CD14-positive monocyte (primary cell): Measurements from ENCODE around the gene PGA5. TPM values are rescaled to one million over a fixed set of nuclear protein-coding genes. Genes with fewer than 3 reads are reported as not detected.

Experiments
- DNase-seq, 3 donors: peaks; one replicate each; pipeline ENCODE4 v3.0.0-alpha.2; 2011 to 2022
- H2AFZ ChIP-seq: 2 replicates; pipeline ENCODE4 v1.6.0; 2012; ENCODE audit warnings: mild to moderate bottlenecking, low read depth, low read length, inconsistent platforms; ENCODE audit not compliant: insufficient read depth, poor library complexity, severe bottlenecking
- H3K27ac ChIP-seq, 2 donors: 1 replicate in 1 of 2; 2 replicates in 1 of 2; pipeline ENCODE4 v1.5.1; 2012 to 2013; ENCODE audit warnings: low read length in 2 of 2, control low read depth in 1 of 2, inconsistent platforms in 1 of 2, low read depth in 1 of 2, mild to moderate bottlenecking in 1 of 2
- H3K27me3 ChIP-seq, 2 donors: one replicate each; pipeline versions ENCODE4 v1.6.0 to v1.6.1; 2011 to 2013; ENCODE audit warnings: low read length in 2 of 2; ENCODE audit not compliant: control insufficient read depth in 2 of 2, insufficient read depth in 2 of 2
- H3K36me3 ChIP-seq, 2 donors: replicated peaks in 1 of 2; 1 replicate in 1 of 2; 2 replicates in 1 of 2; pipeline versions ENCODE4 v1.5.1 to v1.6.1; 2012 to 2013; ENCODE audit warnings: low read length in 2 of 2, control low read depth in 1 of 2, inconsistent platforms in 1 of 2, mild to moderate bottlenecking in 1 of 2; ENCODE audit not compliant: insufficient read depth in 2 of 2, control insufficient read depth in 1 of 2
- H3K4me1 ChIP-seq, 2 donors: 1 replicate in 1 of 2; 2 replicates in 1 of 2; pipeline versions ENCODE4 v1.5.1 to v1.6.1; 2012 to 2013; ENCODE audit warnings: low read length in 2 of 2, control low read depth in 1 of 2, inconsistent platforms in 1 of 2, mild to moderate bottlenecking in 1 of 2, moderate library complexity in 1 of 2; ENCODE audit not compliant: insufficient read depth in 2 of 2, control insufficient read depth in 1 of 2
- H3K4me2 ChIP-seq: replicated peaks from 2 replicates; pipeline ENCODE3; 2012; ENCODE audit warnings: low read length, moderate library complexity, mild to moderate bottlenecking; ENCODE audit not compliant: poor library complexity, severe bottlenecking; ENCODE audit errors: extremely low read depth
- H3K4me3 ChIP-seq, 3 experiments: fragments of 200-600 bp in 1 of 3; sonication (generic) in 1 of 3; replicated peaks in 1 of 3; 1 replicate in 2 of 3; 2 replicates in 1 of 3; pipeline ENCODE4 v1.5.1; 2011 to 2013; ENCODE audit warnings: low read length in 3 of 3, mild to moderate bottlenecking in 3 of 3, control low read depth in 2 of 3, low read depth in 2 of 3, inconsistent platforms in 1 of 3, moderate library complexity in 1 of 3
- H3K79me2 ChIP-seq: 2 replicates; pipeline ENCODE4 v1.6.0; 2012; ENCODE audit warnings: mild to moderate bottlenecking, control low read depth, inconsistent platforms, low read length, moderate library complexity; ENCODE audit not compliant: insufficient read depth
- H3K9ac ChIP-seq: 2 replicates; pipeline ENCODE4 v1.6.0; 2017; ENCODE audit warnings: low read length, mild to moderate bottlenecking; ENCODE audit not compliant: insufficient read depth, poor library complexity, severe bottlenecking
- H3K9me3 ChIP-seq, 2 donors: replicated peaks in 1 of 2; 1 replicate in 1 of 2; 2 replicates in 1 of 2; pipeline versions ENCODE4 v1.5.1 to v1.6.1; 2012 to 2013; ENCODE audit warnings: low read length in 2 of 2, control low read depth in 1 of 2; ENCODE audit not compliant: control insufficient read depth in 1 of 2, insufficient read depth in 1 of 2
- H4K20me1 ChIP-seq: 2 replicates; pipeline ENCODE4 v1.6.0; 2012; ENCODE audit warnings: mild to moderate bottlenecking, low read length, control low read depth, moderate library complexity; ENCODE audit not compliant: insufficient read depth
- H3K27ac Mint-ChIP-seq, 7 donors: one replicate each; pipeline ENCODE4 v1.8.0; 2020; ENCODE audit warnings: mild to moderate bottlenecking in 7 of 7, mixed read lengths in 7 of 7, moderate library complexity in 6 of 7, inconsistent platforms in 2 of 7
- H3K27me3 Mint-ChIP-seq, 3 donors: one replicate each; pipeline ENCODE4 v1.8.0; 2021 to 2022; ENCODE audit warnings: low read depth in 3 of 3, mild to moderate bottlenecking in 3 of 3, mixed read lengths in 3 of 3, moderate library complexity in 3 of 3, inconsistent platforms in 1 of 3
- H3K36me3 Mint-ChIP-seq, 2 donors: one replicate each; pipeline ENCODE4 v1.8.0; 2020; ENCODE audit warnings: mixed read lengths in 2 of 2, inconsistent platforms in 1 of 2, mild to moderate bottlenecking in 1 of 2
- H3K4me1 Mint-ChIP-seq: one replicate; pipeline ENCODE4 v1.8.0; 2020; ENCODE audit warnings: mild to moderate bottlenecking, mixed read lengths
- H3K4me3 Mint-ChIP-seq, 2 donors: one replicate each; pipeline ENCODE4 v1.8.0; 2020; ENCODE audit warnings: mild to moderate bottlenecking in 2 of 2, mixed read lengths in 2 of 2, moderate library complexity in 1 of 2
- H3K9me3 Mint-ChIP-seq, 7 donors: one replicate each; pipeline ENCODE4 v1.8.0; 2020 to 2022; ENCODE audit warnings: mixed read lengths in 7 of 7, mild to moderate bottlenecking in 6 of 7, moderate library complexity in 6 of 7, inconsistent platforms in 2 of 7
- CTCF ChIP-seq: fragments of 200-600 bp; IDR thresholded peaks from one replicate; pipeline ENCODE4 v1.8.0; 2022; ENCODE audit warnings: antibody characterized with exemption, mild to moderate bottlenecking
- WGBS: methylation state at CpG from one replicate; pipeline ENCODE4 v1.1.5; 2013; ENCODE audit warnings: missing lambda C conversion rate; ENCODE audit not compliant: insufficient coverage; 5-methylcytosine and 5-hydroxymethylcytosine counted together
- intact Hi-C, 2 donors: fragments of 100-400 bp; cut with micrococcal nuclease; formaldehyde crosslinking; loops; one replicate each; pipeline versions ENCODE4 v1.15.0 to v1.15.1; 2023
- polyA plus RNA-seq, 3 donors: library from polyadenylated mRNA; depleted of rRNA in 1 of 3; unstranded in 2 of 3; stranded (reverse) in 1 of 3; fragments of 300-500 nt in 2 of 3; fragments of >200 nt in 1 of 3; fragmentation: Illumina TruSeq in 2 of 3; gene quantifications; 1 replicate in 2 of 3; 2 replicates in 1 of 3; pipeline ENCODE4 v1.2.3, GENCODE V29; 2012 to 2021

Gene PGA5
- polyA plus RNA-seq, 3 donors: 1.0 to 3.6 (median 2.0) TPM

GRCh38 chr11:61264371-61264770 lies 23.4 kb downstream of the PGA5 start:
- no peaks in the 10 kb centered on the region for H3K9me3 ChIP-seq
- Mint-ChIP-seq H3K36me3 (no peaks in the 10 kb centered on the region), H3K4me3 (no peak overlapping the region), H3K9me3 (peaks cover 0 to 2% (median 0%) of the 10 kb centered on the region in 7 donors), H3K4me1 (no peaks in the 10 kb centered on the region), H3K27me3 (peaks cover 0 to 4% (median 3%) of the 10 kb centered on the region in 3 donors), H3K27ac (no peak overlapping the region)
- no peak overlapping the region for H3K4me3 ChIP-seq
- no peak overlapping the region for H2AFZ ChIP-seq
- no peak overlapping the region for H3K4me2 ChIP-seq
- no peaks in the 10 kb centered on the region for H3K36me3 ChIP-seq
- no peak for TF ChIP-seq CTCF
- 97% methylated on average over 4 of the region's 6 CpGs for WGBS
- no peaks in the 10 kb centered on the region for H3K4me1 ChIP-seq
- no peaks in the 10 kb centered on the region for H3K79me2 ChIP-seq
- intact Hi-C loops: no loop called here
- no peaks in the 10 kb centered on the region for H3K27me3 ChIP-seq
- H4K20me1 ChIP-seq: no peaks in the 10 kb centered on the region
- no peak for DNase-seq
- no peak overlapping the region for H3K27ac ChIP-seq
- H3K9ac ChIP-seq: no peak overlapping the region

GRCh38 chr11:61264795-61265194 lies 23.8 kb downstream of the PGA5 start:
- Histone ChIP-seq H3K79me2 (no peaks in the 10 kb centered on the region), H3K27ac (no peak overlapping the region), H4K20me1 (no peaks in the 10 kb centered on the region), H3K9me3 (no peaks in the 10 kb centered on the region), H2AFZ (no peak overlapping the region), H3K36me3 (no peaks in the 10 kb centered on the region), H3K4me2 (no peak overlapping the region), H3K4me1 (no peaks in the 10 kb centered on the region), H3K9ac (no peak overlapping the region), H3K4me3 (no peak overlapping the region), H3K27me3 (no peaks in the 10 kb centered on the region)
- Mint-ChIP-seq H3K9me3 (peaks cover 0 to 2% (median 0%) of the 10 kb centered on the region in 7 donors), H3K27ac (no peak overlapping the region), H3K4me1 (no peaks in the 10 kb centered on the region), H3K36me3 (no peaks in the 10 kb centered on the region), H3K27me3 (peaks cover 0 to 4% (median 3%) of the 10 kb centered on the region in 3 donors), H3K4me3 (no peak overlapping the region)
- WGBS: 94% methylated on average over 14 of the region's 14 CpGs
- no peak for DNase-seq
- TF ChIP-seq CTCF: no peak
- intact Hi-C loops: no loop called here
